ENCODE data around the gene FGF4. TPM values are rescaled to one million over a fixed set of nuclear protein-coding genes. Genes with fewer than 3 reads are reported as not detected.

The FGF4 gene
- total RNA-seq, 1 experiment from 2014 or later = not detected

DNA sequence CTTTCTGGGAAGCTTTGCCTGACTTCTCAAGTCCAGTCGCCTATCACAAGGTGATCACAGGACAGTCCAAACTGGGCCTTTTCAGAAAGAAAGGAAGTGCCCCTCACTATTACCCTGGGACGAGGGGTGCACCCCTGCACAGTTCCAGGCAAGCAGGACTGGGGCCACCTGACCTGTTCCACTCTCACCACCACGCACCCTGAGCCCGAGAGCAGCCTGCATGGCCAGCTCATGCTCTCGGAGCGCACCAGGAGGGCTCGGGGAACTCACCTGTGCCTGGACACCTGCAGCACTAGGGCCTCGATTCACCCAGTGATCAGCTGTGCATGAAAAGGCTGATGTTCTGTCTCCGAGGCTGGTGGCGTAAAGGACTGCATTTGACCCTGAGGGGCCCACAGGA, 12.8 kb upstream of the FGF4 start:
- Histone ChIP-seq H3K4me1 (ENCODE audit: control insufficient read depth in 1 of 2, insufficient read depth in 2 of 2, low read length in 2 of 2) (peaks cover 2 to 15% of the 10 kb centered on the region in 2 experiments), H3K9ac (ENCODE audit: low read length) (no peak overlapping the region), H3K9me3 (ENCODE audit: control insufficient read depth in 1 of 2, insufficient read depth in 1 of 2, low read depth in 1 of 2, low read length in 2 of 2) (no peaks in the 10 kb centered on the region), H3K9me2 (ENCODE audit: insufficient read depth) (no peaks in the 10 kb centered on the region), H3K27me3 (ENCODE audit: insufficient read depth, low read length) (no peaks in the 10 kb centered on the region), H3K4me2 (ENCODE audit: low read length) (no peak overlapping the region), H3K4me3 (replicated peaks in 1 of 2; ENCODE audit: low read depth in 1 of 2, low read length in 2 of 2) (no peak overlapping the region), H2AFZ (ENCODE audit: low read depth, low read length, poor library complexity, severe bottlenecking) (no peak overlapping the region), H3K79me2 (ENCODE audit: insufficient read depth, low read length) (no peaks in the 10 kb centered on the region), H3K36me3 (ENCODE audit: control insufficient read depth in 1 of 2, insufficient read depth in 2 of 2, low read length in 2 of 2) (no peaks in the 10 kb centered on the region), H4K20me1 (ENCODE audit: insufficient read depth) (no peaks in the 10 kb centered on the region), H3K27ac (ENCODE audit: low read depth, low read length) (no peak overlapping the region)
- BruUV-seq (replicated peaks) = no TSS peak
- RAD21 ChIA-PET (ENCODE audit: low non-redundant PET in 1 of 2, low total read pairs in 2 of 2, uncharacterized antibody in 2 of 2, unreplicated experiment in 2 of 2) = interaction anchor here in 1 of 2 experiments (0.6 kb wide), 1 partner anchor 9 kb away, joined by 3 read pairs; no protein-coding TSS in a partner anchor
- intact Hi-C loops (cut with micrococcal nuclease) = no loop called here
- ATAC-seq = no peak
- TF ChIP-seq EGR1 (IDR thresholded peaks at IDR 0.05; ENCODE audit: low read depth) (no peak), YY1 (IDR thresholded peaks at IDR 0.05; ENCODE audit: extremely low read depth, insufficient replicate concordance, low read depth, low read length) (no peak), POLR2AphosphoS5 (IDR thresholded peaks at IDR 0.05; ENCODE audit: low read depth, low read length) (no peak), JUND (IDR thresholded peaks at IDR 0.05) (no peak), CBX3 (IDR thresholded peaks at IDR 0.05; ENCODE audit: low read depth) (no peak), FOSL1 (IDR thresholded peaks at IDR 0.05; ENCODE audit: low read depth) (no peak), RAD21 (IDR thresholded peaks at IDR 0.05; ENCODE audit: low read depth) (no peak), EZH2phosphoT487 (IDR thresholded peaks at IDR 0.05; ENCODE audit: borderline replicate concordance) (no peak), ZFX (IDR thresholded peaks at IDR 0.05) (no peak), SIN3A (IDR thresholded peaks at IDR 0.05; ENCODE audit: low read depth) (no peak), ZNF274 (IDR thresholded peaks at IDR 0.05; ENCODE audit: low read depth, low read length) (no peak), SP1 (IDR thresholded peaks at IDR 0.05; ENCODE audit: low read depth) (no peak), ELF1 (IDR thresholded peaks at IDR 0.05; ENCODE audit: borderline replicate concordance, low read depth) (no peak), CEBPB (IDR thresholded peaks at IDR 0.05; ENCODE audit: low read depth) (no peak), EZH2 (IDR thresholded peaks at IDR 0.05) (no peak)
- TF ChIP-seq, protein P1, sequence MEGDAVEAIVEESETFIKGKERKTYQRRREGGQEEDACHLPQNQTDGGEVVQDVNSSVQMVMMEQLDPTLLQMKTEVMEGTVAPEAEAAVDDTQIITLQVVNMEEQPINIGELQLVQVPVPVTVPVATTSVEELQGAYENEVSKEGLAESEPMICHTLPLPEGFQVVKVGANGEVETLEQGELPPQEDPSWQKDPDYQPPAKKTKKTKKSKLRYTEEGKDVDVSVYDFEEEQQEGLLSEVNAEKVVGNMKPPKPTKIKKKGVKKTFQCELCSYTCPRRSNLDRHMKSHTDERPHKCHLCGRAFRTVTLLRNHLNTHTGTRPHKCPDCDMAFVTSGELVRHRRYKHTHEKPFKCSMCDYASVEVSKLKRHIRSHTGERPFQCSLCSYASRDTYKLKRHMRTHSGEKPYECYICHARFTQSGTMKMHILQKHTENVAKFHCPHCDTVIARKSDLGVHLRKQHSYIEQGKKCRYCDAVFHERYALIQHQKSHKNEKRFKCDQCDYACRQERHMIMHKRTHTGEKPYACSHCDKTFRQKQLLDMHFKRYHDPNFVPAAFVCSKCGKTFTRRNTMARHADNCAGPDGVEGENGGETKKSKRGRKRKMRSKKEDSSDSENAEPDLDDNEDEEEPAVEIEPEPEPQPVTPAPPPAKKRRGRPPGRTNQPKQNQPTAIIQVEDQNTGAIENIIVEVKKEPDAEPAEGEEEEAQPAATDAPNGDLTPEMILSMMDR (IDR thresholded peaks at IDR 0.05 in 2 of 3, conservative IDR thresholded peaks at IDR 0.05 in 1 of 3; ENCODE audit: borderline replicate concordance in 1 of 3, insufficient read depth in 1 of 3, low read depth in 2 of 3, low read length in 2 of 3) = no peak
- TF ChIP-seq, protein P2, sequence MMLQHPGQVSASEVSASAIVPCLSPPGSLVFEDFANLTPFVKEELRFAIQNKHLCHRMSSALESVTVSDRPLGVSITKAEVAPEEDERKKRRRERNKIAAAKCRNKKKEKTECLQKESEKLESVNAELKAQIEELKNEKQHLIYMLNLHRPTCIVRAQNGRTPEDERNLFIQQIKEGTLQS (IDR thresholded peaks at IDR 0.05) = no peak
- DNase-seq (ENCODE audit: low read depth, low spot score) = no peak
- POLR2A ChIA-PET = no interaction called here
- CTCF ChIA-PET = no interaction called here

All from HCT116 (cell line).